ENCODE measurements around the gene PTPRN2. TPM values are rescaled to one million over a fixed set of nuclear protein-coding genes. Genes with fewer than 3 reads are reported as not detected.
"Not testable (repeated sequence)": the region's sequence is repeated elsewhere in the genome, so short reads cannot be mapped to it uniquely, and the experiment has no call there.

PTPRN2 gene
- total RNA-seq, 1 donor: 0.09 TPM

- no peak for DNase-seq (ENCODE audit: low read depth)
- no peak for TF ChIP-seq CTCF (IDR thresholded peaks at IDR 0.05; ENCODE audit: insufficient read depth, low read length)
- H3K4me3 ChIP-seq (ENCODE audit: low read depth, low read length): no peak overlapping the region
Measured at GRCh38 chr7:158343936-158344455, 243.6 kb downstream of the PTPRN2 start.

DNA sequence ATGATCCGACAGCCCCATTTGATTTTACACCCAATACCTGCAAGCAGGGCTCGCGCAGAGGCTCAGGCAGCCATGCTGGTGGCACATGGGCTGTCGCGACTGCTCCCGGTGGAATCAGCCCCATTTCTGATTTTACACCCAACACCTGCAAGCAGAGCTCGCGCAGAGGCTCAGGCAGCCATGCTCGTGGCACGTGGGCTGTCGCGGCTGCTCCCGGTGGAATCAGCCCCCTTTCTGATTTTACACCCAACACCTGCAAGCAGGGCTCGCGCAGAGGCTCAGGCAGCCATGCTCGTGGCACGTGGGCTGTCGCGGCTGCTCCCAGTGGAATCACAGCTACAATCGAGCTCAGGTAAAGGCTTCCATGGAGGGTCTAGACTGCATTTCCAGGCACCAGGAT is 244.1 kb downstream of the PTPRN2 start:
- no peak for DNase-seq (ENCODE audit: low read depth)
- H3K4me3 ChIP-seq (ENCODE audit: low read depth, low read length): no peak overlapping the region
- no peak for TF ChIP-seq CTCF (IDR thresholded peaks at IDR 0.05; ENCODE audit: insufficient read depth, low read length)

GRCh38 chr7:158341097-158341496 is 246.5 kb downstream of the PTPRN2 start:
- not testable (repeated sequence) for DNase-seq (ENCODE audit: low read depth); H3K4me3 ChIP-seq (ENCODE audit: low read depth, low read length)

DNA sequence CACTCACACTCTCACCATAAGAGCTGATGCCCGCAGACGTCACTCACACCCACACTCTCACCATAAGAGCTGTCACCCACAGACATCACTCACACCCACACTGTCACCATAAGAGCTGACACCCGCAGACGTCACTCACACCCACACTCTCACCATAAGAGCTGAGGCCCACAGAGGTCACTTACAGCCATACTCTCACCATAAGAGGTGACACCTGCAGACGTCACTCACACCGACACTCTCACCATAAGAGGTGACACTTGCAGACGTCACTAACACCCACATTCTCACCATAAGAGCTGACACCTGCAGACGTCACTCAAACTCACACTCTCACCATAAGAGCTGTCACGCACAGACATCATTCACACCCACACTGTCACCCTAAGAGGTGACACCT is 250.7 kb downstream of the PTPRN2 start:
- DNase-seq (ENCODE audit: low read depth); H3K4me3 ChIP-seq (ENCODE audit: low read depth, low read length): not testable (repeated sequence)

- H3K4me3 ChIP-seq (ENCODE audit: low read depth, low read length); DNase-seq (ENCODE audit: low read depth): not testable (repeated sequence)
Measured at GRCh38 chr7:158332516-158332915, 255.1 kb downstream of the PTPRN2 start.

DNA sequence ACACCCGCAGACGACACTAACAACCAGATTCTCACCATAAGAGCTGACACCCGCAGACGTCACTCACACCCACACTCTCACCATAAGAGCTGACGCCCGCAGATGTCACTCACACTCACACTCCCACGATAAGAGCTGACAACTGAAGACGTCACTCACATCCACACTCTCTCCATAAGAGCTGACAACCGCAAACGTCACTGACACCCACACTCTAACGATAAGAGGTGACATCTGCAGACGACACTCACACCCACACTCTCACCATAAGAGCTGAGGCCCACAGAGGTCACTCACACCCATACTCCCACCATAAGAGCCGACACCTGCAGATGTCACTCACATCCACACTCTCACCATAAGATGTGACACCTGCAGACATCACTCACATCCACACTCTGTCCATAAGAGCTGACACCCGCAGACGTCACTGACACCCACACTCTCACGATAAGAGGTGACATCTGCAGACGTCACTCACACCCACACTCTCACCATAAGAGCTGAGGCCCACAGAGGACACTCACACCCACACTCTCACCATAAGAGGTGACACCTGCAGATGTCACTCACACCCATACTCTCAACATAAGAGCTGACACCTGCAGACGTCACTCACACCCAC is 255.7 kb downstream of the PTPRN2 start:
- not testable (repeated sequence) for H3K4me3 ChIP-seq (ENCODE audit: low read depth, low read length); DNase-seq (ENCODE audit: low read depth)

DNA sequence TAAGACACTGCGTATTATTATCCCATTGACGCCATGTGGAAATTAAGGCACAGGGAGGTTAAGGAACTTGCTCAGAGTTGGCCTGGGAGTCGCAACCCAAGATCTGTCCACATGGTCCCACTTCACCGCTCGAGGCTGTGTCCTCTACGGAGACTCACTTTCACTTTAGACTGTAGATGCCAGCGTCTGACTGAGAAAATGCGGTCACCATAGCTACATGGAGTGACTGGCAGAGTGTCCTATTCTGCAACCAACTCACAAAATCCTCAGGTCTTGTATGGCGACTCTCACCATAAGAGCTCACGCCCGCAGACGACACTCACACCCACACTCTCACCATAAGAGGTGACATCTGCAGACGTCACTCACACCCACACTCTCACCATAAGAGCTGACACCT is 257.9 kb downstream of the PTPRN2 start:
- TF ChIP-seq CTCF (IDR thresholded peaks at IDR 0.05; ENCODE audit: insufficient read depth, low read length): no peak
- DNase-seq (ENCODE audit: low read depth): no peak
- no peak overlapping the region for H3K4me3 ChIP-seq (ENCODE audit: low read depth, low read length)

DNA sequence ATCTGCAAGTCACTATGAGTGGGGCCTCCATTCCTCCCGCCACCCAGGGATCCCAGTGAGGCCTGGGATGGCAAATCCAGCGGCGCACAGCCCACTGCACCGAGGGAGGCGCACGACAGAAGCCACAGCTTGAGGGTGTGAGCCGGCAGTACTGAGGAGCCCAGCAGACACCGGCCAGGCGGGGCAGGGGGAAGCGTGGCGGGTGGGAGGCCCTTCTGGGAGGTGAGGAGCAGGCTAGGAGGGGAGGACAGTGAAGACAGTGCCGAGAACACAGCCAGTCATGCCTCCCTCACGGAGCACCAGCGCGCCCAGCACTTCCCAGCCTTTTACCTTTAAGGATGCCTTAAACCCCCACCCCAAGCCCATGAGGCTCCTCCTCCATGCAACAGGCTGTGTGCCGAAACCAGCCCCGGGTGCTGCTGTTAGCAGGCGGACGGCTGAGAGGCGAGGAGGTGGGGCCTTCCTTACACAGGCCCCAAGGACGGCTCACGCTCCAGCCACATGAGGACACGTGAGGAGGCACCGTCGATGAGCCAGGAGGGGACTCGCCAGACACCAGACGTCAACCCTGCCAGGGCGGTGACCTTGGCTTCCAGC is 258.5 kb downstream of the PTPRN2 start:
- TF ChIP-seq CTCF (IDR thresholded peaks at IDR 0.05; ENCODE audit: insufficient read depth, low read length): no peak
- DNase-seq (ENCODE audit: low read depth): no peak
- no peak overlapping the region for H3K4me3 ChIP-seq (ENCODE audit: low read depth, low read length)

DNA sequence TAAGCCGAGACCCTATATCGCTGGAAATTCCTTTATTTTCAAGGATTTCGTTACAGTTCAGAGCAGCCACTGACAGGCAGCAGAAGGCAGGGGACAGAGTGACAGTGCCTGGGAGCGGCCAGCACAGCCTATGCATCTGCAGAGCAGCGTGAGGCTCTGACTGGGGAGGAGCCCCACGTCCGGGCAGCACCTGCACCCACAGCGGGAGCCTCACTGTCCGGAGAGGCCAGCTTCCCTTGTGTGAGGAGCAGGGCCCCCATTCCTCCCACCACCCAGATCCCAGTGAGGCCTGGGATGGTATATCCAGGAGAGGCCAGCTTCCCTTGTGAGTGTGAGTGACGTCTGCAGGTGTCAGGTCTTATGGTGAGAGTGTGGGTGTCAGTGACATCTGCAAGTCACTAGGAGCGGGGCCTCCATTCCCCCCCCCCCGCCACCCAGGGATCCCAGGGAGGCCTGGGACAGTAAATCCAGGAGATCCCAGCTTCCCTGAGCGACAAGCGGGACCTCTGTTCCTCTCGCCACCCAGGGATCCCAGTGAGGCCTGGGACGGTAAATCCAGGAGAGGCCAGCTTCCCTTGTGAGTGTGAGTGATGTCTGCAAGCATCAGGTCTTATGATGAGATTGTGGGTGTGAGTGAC is 259.1 kb downstream of the PTPRN2 start:
- H3K4me3 ChIP-seq (ENCODE audit: low read depth, low read length): no peak overlapping the region
- TF ChIP-seq CTCF (IDR thresholded peaks at IDR 0.05; ENCODE audit: insufficient read depth, low read length): no peak
- no peak for DNase-seq (ENCODE audit: low read depth)

All from fibroblast of the aortic adventitia (primary cell).